HL-60 (cell line): Measurements from ENCODE around the gene SLC32A1.
A peak's percentile ranks its signal among the peaks of the same experiment; 100 is the strongest.

ENCODE experiments used
- DNase-seq, 2 experiments: peaks; one replicate each; pipeline ENCODE4 v3.0.0-alpha.2; 2010 to 2020; ENCODE audit warnings: low read depth in 1 of 2, low spot score in 1 of 2
- H3K27ac ChIP-seq: fragments of 250-450 bp; sonication (Bioruptor Pico); replicated peaks from 2 replicates; pipeline ENCODE4 v1.5.1; 2020; ENCODE audit warnings: mild to moderate bottlenecking, moderate library complexity
- H3K27me3 ChIP-seq: fragments of 250-450 bp; sonication (Bioruptor Pico); 2 replicates; pipeline ENCODE4 v1.5.1; 2021; ENCODE audit warnings: mild to moderate bottlenecking, moderate library complexity; ENCODE audit not compliant: insufficient read depth, poor library complexity, severe bottlenecking
- H3K4me3 ChIP-seq: replicated peaks from 2 replicates; pipeline ENCODE4 v1.5.1; 2011; ENCODE audit warnings: mild to moderate bottlenecking, control low read depth, low read length; ENCODE audit not compliant: insufficient read depth
- GABPA ChIP-seq: IDR thresholded peaks from 2 replicates; pipeline ENCODE4 v1.6.1; 2012; ENCODE audit warnings: low read depth
- POLR2AphosphoS5 ChIP-seq: IDR thresholded peaks from 2 replicates; pipeline ENCODE4 v1.6.1; 2012; ENCODE audit warnings: low read depth
- REST ChIP-seq: IDR thresholded peaks from 2 replicates; pipeline ENCODE4 v1.6.1; 2012; ENCODE audit warnings: low read depth; ENCODE audit not compliant: insufficient replicate concordance
- SPI1 ChIP-seq: IDR thresholded peaks from 2 replicates; pipeline ENCODE4 v1.6.1; 2012; ENCODE audit warnings: low read depth, mild to moderate bottlenecking, borderline replicate concordance
- TF ChIP-seq, protein P1 (sequence below): IDR thresholded peaks from one replicate; pipeline ENCODE4 v1.5.1; 2011; ENCODE audit warnings: low read length, control low read depth, inconsistent platforms; ENCODE audit not compliant: insufficient read depth

The SLC32A1 gene

DNA sequence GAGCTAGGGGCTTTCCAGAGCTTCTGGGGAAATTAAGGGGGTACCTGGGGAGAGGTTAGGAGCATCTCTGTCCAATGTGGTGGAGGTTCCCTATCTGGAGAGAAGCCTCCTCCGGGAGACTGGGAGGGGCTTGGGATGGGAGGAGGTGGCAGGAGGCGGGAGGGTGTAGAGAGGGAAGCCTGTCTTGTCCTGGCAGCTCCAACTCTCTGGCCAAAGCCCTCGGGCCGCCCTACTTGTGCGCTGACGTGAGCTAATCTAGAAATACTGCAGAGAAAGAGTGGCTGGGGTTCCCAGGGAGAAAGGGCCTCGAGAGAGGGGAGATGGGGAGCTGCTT lies 1.6 kb upstream of the SLC32A1 start:
- H3K4me3 ChIP-seq = no peak overlapping the region
- no peak for DNase-seq
- TF ChIP-seq REST = no peak
- TF ChIP-seq, protein P1, sequence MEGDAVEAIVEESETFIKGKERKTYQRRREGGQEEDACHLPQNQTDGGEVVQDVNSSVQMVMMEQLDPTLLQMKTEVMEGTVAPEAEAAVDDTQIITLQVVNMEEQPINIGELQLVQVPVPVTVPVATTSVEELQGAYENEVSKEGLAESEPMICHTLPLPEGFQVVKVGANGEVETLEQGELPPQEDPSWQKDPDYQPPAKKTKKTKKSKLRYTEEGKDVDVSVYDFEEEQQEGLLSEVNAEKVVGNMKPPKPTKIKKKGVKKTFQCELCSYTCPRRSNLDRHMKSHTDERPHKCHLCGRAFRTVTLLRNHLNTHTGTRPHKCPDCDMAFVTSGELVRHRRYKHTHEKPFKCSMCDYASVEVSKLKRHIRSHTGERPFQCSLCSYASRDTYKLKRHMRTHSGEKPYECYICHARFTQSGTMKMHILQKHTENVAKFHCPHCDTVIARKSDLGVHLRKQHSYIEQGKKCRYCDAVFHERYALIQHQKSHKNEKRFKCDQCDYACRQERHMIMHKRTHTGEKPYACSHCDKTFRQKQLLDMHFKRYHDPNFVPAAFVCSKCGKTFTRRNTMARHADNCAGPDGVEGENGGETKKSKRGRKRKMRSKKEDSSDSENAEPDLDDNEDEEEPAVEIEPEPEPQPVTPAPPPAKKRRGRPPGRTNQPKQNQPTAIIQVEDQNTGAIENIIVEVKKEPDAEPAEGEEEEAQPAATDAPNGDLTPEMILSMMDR = no peak
- TF ChIP-seq GABPA = no peak
- TF ChIP-seq SPI1 = no peak
- no peak for TF ChIP-seq POLR2AphosphoS5
- peaks cover 59% of the 10 kb centered on the region for H3K27me3 ChIP-seq
- H3K27ac ChIP-seq = no peak overlapping the region

GRCh38 chr20:38723017-38723847 lies 1.1 kb upstream of the SLC32A1 start:
- no peak overlapping the region for H3K4me3 ChIP-seq
- no peak overlapping the region for H3K27ac ChIP-seq
- H3K27me3 ChIP-seq = peaks cover 62% of the 10 kb centered on the region
- DNase-seq = peak in 1 of 2 experiments; percentile 56
- TF ChIP-seq REST (no peak), SPI1 (peak; percentile 31; the same call in 1 of the 2 replicates), POLR2AphosphoS5 (no peak)

DNA sequence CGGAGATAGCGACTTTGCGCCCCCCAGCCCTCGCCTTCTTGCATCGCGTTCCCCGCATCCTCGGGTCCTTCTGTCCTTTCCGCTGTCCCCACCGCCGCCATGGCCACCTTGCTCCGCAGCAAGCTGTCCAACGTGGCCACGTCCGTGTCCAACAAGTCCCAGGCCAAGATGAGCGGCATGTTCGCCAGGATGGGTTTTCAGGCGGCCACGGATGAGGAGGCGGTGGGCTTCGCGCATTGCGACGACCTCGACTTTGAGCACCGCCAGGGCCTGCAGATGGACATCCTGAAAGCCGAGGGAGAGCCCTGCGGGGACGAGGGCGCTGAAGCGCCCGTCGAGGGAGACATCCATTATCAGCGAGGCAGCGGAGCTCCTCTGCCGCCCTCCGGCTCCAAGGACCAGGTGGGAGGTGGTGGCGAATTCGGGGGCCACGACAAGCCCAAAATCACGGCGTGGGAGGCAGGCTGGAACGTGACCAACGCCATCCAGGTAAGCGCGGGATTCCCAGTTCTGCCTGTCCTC lies 401 bp downstream of the SLC32A1 start:
- no peak for TF ChIP-seq GABPA
- TF ChIP-seq POLR2AphosphoS5 = no peak
- TF ChIP-seq SPI1 = no peak
- TF ChIP-seq, protein P1 = no peak
- no peak for TF ChIP-seq REST
- peaks cover 77% of the 10 kb centered on the region for H3K27me3 ChIP-seq
- no peak overlapping the region for H3K27ac ChIP-seq
- no peak overlapping the region for H3K4me3 ChIP-seq
- DNase-seq = no peak
